ENCODE data around the gene CPT2.

Gene CPT2

DNA sequence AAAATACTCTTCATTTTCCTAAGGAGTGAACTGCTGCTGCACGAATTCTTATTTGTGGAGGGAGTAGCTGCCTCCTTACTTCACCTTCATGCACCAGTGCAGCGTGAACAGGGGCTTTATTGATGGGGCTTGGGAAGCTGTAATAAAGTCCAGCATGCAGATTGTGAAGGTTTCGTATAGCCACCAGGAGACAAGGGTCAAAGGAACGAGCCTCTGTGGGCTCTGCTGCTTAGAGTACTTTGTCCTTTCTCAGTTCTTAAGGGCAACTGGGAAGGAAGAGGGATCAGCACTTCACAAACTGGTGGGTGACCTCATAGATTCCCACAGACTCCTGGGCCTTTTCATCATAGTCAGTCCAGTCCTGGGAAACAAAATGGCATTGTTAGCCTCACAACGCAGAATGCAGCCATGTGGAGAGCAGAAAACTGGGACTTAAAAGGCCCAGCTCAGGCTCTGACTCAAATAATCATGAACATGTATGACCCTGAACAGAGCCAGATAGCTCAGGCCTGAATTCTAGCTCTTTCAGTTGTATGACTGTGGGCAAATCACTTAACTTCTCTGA is 17.8 kb downstream of the CPT2 start:
- no peak overlapping the region for H3K4me3 ChIP-seq (ENCODE audit: low read depth, low read length)
- no peak for DNase-seq (ENCODE audit: low read depth)
- TF ChIP-seq, protein P1, sequence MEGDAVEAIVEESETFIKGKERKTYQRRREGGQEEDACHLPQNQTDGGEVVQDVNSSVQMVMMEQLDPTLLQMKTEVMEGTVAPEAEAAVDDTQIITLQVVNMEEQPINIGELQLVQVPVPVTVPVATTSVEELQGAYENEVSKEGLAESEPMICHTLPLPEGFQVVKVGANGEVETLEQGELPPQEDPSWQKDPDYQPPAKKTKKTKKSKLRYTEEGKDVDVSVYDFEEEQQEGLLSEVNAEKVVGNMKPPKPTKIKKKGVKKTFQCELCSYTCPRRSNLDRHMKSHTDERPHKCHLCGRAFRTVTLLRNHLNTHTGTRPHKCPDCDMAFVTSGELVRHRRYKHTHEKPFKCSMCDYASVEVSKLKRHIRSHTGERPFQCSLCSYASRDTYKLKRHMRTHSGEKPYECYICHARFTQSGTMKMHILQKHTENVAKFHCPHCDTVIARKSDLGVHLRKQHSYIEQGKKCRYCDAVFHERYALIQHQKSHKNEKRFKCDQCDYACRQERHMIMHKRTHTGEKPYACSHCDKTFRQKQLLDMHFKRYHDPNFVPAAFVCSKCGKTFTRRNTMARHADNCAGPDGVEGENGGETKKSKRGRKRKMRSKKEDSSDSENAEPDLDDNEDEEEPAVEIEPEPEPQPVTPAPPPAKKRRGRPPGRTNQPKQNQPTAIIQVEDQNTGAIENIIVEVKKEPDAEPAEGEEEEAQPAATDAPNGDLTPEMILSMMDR (IDR thresholded peaks at IDR 0.05; ENCODE audit: control insufficient read depth, extremely low read depth, insufficient read depth): no peak

DNA sequence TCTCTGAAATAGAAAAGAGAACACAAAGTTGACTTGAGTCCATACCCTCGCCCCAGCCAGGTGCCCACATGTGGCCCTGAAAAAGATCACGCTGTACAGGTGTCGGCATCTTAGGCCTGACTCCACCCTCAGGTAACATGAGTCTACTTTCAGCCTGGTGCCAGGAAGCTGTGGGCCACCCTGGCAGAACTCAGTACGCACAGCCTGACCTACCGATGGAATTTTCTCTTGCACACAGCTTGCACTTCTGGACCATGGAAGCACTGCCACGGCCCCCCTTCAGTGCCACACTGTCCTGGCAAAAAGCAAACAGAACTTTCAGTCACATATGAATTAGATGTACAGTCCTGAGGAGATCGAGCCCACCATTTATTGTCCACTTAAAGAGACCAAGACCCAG is 21.6 kb downstream of the CPT2 start:
- DNase-seq (ENCODE audit: low read depth): no peak
- H3K4me3 ChIP-seq (ENCODE audit: low read depth, low read length): no peak overlapping the region
- TF ChIP-seq, protein P1 (IDR thresholded peaks at IDR 0.05; ENCODE audit: control insufficient read depth, extremely low read depth, insufficient read depth): no peak

DNA sequence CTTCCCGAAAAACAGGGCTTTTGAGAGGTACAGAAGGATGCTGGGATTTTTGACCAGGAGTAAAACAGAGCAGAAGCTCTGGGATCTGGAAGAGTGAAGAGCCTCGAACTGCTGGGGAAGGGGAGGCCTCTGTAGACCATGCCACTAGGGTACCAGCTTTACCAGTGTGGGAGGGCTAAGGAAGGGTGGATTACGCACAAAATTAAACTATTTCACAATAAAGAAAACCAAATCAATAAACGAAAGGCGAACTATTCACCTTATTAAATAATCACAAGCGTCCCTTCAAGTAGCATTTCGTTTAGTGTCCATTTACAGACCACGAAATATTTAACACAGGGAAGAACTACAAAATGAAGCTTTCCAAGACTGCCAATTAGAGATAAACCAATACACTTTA is 23.1 kb downstream of the CPT2 start:
- TF ChIP-seq, protein P1 (IDR thresholded peaks at IDR 0.05; ENCODE audit: control insufficient read depth, extremely low read depth, insufficient read depth): no peak
- H3K4me3 ChIP-seq (ENCODE audit: low read depth, low read length): peak overlapping the region; percentile 79
- DNase-seq (ENCODE audit: low read depth): no peak

DNA sequence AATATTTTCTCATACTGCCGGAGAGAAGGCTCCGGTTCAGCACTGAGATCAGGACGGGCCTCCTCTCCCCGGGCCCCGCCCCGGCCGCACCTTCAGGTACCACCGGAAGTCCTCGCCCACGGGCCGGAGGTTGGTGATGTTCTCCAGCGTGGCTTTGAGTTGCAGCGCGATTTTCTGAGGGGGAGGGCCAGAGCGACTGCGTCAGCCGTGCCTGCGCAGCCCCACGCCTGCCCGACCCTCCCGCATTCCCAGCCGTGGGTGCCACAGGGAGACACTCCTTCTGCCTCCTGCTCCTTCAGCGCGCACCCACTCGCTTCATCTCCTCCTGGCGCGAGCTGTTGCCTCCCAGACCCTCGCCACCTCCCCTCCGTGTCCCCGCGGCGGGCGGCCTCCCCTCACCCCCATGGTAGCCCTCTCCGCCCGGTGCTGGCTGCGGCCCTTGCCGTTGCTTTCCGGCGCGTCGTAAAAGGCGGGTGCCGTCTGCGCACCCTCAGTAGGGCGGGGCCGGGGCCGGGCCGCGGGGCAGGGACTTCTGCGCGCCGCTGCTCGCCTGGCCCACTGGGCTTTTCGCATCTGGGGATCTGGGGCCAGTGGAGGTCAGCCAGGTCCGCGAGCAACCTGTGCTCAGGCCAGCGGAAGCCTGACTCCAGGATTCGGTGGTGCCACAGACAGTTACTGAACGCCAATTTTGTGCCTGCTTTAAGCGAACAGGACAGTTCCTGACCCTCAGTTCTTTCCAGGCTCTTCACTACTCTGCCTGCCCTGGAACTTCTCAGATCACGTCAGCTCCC is 23.7 kb downstream of the CPT2 start, which contains the start of gene CZIB:
CZIB (minus strand) TSS at position 464 of the 791 bp plus-strand sequence; CDS start at position 405, 59 bp downstream.
- peak; percentile 87 for DNase-seq (ENCODE audit: low read depth)
- peak within 1 kb of the TSS; percentile 79 for H3K4me3 ChIP-seq (ENCODE audit: low read depth, low read length)
- TF ChIP-seq, protein P1 (IDR thresholded peaks at IDR 0.05; ENCODE audit: control insufficient read depth, extremely low read depth, insufficient read depth): no peak

DNA sequence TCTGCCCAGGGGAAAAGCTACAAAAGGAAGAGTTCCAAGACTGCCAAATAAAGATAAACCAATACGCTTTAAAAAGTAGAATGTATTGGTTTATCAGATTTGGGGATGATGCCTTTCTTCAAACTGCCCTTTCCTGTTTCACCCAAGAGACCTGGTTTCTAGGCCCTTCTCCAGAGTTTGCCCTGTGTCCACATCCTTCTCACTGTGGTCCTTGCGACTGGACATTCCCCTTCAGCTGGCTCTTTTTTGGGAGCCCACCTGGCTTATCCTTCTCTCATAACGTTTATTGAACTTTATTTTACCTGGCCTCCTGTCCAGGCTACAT is 24.3 kb downstream of the CPT2 start:
- TF ChIP-seq, protein P1 (IDR thresholded peaks at IDR 0.05; ENCODE audit: control insufficient read depth, extremely low read depth, insufficient read depth): no peak
- peak overlapping the region; percentile 79 for H3K4me3 ChIP-seq (ENCODE audit: low read depth, low read length)
- DNase-seq (ENCODE audit: low read depth): no peak

DNA sequence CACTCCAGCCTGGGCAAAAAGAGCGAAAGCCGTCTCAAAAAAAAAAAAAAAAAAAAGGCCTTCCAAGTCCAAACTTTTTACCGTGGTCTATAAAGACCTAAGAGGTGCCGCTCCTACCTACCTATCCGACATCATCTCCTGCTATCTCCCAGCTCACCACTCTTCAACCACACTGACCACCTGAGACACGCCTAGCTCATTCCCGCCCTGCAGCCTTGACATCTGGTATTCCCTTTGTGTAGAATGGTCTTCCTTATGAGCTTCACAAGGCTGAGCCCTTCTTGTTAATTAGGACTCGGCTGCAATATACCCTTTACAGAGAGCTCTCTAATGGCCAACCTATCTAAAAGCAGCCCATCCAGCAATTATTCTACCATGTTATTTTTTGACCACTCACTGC is 41.0 kb downstream of the CPT2 start:
- TF ChIP-seq, protein P1 (IDR thresholded peaks at IDR 0.05; ENCODE audit: control insufficient read depth, extremely low read depth, insufficient read depth): no peak
- peak overlapping the region; percentile 95 for H3K4me3 ChIP-seq (ENCODE audit: low read depth, low read length)
- no peak for DNase-seq (ENCODE audit: low read depth)
